Measurements from ENCODE around the gene CUL1.

Gene CUL1

DNA sequence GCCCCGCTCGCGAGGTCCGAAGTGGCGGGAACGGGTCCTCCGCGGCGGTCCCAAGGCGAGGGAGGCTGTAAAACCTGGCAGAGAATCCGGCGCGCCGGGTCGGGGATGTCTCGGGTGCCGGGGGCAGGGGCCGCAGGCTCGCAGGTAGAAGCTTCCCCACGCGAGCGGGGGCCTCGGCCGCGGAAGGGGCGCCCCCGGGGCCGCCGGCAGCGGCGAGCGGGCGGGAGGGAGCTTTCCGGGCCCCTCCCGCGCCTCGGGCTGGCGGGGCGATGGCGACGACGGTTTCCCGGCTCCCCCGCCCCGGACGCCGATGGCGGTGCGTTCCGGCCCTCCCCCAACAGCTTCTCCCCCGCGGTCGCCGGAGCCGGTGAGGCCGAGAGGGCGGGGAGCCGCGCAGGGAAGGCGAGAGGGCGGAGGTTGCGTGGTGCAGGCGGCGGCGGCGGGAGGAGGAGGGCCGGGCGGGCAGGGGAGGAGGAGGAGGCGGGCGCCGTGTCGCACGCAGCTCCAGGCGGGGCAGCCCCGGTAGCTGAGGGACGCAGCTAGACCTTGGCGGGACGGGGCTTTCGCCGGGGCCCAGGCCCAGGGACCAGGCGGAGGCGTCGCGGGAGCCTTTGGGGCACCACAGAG lies at the start of gene CUL1:
Gene CUL1, plus strand, starts transcription at position 507 of the 627 bp plus-strand sequence. CDS start 31,220 bp downstream, outside the sequence.
- peak; percentile 79 for DNase-seq

DNA sequence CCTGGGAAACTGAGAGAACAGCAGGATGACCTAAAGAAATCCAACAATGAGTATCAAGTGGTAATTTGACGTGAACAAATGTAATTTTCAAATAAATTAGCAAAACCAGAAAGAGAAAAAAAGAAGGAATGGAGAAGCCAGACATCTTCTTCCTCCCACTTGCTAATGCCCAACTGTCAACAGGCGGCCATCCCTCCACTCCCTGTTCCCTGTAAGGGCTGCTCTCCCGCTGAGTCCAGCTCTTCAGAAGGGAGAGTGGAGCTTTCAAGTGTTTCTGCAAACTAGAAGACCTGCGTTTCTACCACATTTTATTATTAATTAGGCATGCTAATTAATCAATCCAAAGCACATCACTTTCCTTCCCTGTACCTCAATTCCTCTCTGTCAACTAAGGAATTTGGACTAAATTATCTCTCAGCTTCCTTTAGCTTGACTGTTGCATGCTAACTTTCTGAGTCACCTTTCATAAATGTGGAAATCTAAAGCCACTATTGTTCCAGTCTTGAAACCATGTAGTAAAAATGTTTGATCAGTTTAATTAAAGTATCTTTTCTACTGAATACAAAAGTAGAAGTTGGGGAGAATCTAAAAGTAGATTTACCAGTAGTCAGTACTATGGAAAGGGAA lies 48.4 kb upstream of the CUL1 start:
- no peak for DNase-seq

DNA sequence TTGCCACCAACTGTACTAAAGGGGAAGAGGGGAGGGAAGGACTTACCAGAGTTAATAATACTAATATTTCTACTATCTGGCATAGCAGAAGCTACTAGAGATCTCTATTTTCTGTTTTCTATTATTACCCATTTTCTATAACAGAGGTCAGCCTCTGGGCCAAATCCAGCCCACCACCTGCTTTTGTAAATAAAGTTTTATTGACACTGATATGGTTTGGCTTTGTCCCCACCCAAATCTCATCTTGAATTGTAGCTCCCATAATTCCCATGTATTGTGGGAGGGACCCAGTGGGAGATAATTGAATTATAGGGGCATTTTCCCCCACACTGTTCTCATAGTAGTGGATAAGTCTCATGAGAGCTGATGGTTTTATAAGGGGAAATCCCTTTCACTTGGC lies 45.9 kb upstream of the CUL1 start:
- no peak for DNase-seq

DNA sequence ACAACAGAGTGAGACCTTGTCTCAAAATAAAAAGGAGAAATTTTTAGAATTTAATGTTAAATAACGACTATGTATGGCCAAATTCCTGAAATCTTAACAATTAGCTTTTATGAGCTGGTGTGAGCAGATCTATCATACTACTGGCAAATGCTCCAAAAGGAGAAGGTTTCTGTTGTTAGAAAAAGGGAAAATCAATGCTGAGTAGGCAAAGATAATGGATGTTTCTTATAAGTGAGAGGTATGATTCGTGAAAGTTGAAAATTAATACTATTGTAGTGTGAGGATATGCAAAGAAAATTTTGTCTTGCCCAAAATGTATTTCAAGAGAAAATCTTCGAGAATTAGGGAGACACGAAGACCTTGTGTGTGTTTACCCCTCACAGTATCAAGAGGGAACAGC lies 40.8 kb upstream of the CUL1 start:
- no peak for DNase-seq

DNA sequence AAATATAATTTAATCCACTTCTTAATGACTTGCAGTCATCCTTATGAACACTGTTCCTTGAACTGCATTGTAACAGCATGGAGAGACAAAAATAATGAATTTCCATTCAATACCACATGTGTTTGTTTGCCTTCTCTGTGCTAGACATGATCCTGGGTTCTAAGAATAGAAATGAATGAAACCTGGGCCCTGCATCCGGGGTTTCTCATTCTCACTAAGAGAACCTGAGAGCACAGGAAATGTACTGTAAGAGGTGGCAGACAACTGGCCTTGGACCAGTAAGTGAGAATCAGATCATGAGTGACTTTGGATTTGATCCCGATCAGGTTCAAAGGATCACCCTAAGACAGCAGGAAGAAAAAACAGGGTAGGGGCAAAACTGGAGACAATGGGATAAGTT lies 37.2 kb upstream of the CUL1 start:
- no peak for DNase-seq

DNA sequence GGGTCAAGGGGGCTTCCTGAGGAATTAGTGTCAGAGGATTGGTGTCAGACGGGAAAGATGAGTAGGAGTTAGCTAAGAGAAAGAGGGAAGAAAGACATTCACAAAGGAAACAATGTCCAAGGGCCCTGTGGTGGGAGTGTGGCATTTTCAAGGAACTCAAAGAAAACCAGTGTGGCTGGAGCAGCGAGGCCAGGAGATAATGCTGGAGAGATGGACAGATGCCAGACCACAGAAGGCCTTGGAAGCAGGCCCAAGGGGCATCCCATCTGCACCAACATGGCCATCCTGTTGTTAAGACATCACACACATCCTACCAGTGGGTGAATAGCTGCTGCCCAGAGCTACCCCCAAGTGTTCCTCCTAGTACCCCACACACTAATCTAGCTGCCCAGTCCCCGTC lies 36.1 kb upstream of the CUL1 start:
- DNase-seq: no peak

DNA sequence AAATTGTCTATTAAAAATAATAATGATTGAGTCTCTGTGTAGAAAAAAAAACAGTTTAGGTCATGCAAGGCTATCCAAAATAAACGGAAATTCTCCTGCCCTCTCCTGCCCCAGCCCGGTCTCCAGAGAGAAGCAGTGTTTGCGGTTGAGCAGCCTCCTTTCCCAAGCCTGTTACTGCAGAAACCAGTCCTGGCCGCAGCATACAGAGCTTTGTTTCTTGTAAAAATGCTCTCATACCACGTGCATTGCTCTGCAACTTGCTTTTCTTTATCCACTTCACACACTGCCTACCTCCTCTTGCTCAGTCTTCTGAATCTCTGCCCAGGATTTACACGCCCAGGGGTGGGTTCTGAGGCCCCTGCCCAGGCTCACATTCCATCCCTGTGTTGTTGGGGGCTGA lies 34.4 kb upstream of the CUL1 start:
- no peak for DNase-seq

DNA sequence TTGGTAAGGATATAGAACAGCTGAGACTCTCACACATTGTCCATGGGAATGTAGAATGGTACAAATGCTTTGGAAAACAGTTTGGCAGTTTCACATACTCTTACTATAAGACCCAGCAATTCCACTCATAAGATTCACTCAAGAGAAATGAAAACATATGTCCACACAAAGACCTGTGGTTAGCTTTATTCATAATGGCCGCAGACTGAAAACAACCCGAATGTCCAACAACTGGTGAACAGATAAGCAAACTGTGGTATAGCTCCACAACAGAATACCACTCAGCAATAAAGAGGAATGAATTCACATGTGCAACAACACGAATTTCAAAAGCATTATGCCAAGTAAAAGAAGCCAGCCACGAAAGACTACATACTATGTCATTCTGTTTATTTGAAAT lies 33.5 kb upstream of the CUL1 start:
- DNase-seq: no peak

DNA sequence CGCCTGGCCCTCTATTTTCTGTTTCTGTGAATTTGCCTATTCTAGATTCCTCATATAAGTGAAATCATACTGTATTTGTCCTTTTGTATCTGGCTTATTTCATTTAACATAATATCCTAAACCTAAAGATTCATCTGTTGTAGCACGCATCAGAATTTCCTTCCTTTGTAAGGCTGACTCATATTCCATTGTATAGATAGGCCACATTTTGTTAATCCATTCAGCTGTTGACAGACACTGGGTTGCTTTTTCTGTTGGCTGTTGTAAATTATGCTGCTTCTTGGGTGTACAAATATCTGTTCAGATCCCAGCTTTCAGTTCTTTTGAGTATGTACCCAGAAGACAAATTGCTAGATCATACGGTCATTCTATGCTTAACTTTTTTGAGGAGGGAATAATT lies 28.8 kb upstream of the CUL1 start:
- no peak for DNase-seq

DNA sequence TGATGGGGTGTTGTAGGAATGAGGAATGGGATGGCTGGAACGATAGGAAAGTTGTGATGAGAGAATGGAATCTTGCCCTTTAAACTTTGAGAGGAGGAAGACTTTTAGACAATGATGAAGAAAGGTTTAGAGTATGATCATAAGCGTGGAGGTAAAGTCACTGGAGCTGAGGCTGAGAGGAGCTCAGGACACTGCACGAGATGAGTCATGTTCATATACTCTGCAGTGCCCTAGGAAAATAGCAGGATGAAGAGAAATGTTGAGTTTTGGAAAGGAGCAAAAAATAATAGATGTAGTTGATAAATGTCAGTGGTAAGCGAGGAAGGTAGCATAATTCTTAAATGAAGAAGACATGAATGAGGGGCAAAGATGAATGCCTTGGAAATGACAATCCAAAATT lies 28.3 kb upstream of the CUL1 start:
- DNase-seq: no peak

DNA sequence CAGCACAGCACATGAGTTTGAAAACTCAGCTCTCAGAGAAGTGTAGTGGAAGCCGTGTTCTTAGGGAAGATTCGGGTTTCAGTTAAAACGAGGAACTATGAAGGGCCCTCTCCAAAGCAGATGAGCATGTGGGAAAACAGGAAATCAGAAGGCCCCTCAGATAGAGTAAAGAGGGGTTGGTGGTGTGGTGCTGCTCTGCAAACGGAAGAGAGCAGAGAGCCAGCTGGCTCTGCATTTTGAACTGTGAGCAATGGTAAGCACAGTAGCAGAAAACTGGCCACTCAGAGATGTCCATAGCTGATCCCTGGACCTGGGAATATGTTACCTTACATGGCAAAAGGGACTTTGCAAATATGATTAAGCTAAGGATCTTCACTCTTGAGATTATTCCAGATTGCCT lies 27.9 kb upstream of the CUL1 start:
- no peak for DNase-seq

DNA sequence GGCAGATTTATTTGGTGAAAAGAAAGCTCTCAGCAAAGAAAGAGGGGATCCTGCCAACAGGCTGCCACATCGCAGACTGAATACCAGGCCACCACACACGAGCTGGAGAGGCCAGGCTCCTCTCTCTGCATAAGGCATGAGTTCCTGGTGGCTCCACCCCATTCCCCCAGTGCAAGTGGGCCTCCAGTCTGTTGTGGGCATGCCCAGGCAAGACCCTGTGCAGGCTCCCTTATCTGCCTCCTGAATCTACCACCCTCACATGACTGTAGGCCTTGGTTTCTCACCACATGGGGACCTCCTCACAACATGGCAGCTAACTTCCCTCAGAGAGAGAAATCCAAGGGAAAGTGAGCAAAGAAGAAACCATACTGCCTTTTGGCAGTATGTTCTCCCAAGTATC lies 26.7 kb upstream of the CUL1 start:
- DNase-seq: no peak

DNA sequence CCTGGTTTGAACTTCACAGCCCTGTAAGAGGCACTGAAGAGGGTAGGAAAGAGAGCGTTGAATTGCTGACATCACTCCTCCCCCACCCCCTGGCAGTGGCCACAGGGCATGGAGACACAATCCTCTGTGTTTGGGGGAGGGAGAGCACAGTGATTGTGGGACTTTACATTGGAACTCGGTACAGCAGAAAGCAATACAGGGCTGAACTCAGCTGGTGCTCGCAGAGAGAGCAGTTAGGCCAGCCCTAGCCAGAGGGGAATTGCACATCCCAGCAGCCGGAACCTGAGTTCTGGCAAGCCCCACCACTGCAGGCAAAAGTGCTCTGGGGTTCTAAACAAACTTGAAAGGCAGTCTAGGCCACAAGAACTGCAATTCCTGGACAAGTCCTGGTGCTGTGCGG lies 24.0 kb upstream of the CUL1 start:
- no peak for DNase-seq

DNA sequence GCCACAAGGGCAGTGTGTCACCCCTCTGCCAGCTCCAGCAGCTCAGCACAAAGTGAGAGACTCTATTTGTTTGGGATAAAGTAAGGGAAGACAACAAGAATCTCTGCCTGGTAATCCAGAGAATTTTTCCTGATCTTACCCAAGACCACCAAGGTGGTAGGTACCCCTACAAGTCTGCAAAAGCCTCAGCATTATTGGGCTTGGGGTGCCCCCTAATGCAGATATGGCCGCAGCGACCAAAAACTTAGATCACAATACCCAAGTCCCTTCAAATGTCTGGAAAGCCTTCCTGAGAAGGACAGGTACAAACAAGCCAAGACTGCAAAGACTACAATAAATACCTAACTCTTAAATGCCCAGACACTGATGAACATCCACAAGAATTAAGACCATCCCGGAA lies 22.4 kb upstream of the CUL1 start:
- DNase-seq: no peak

DNA sequence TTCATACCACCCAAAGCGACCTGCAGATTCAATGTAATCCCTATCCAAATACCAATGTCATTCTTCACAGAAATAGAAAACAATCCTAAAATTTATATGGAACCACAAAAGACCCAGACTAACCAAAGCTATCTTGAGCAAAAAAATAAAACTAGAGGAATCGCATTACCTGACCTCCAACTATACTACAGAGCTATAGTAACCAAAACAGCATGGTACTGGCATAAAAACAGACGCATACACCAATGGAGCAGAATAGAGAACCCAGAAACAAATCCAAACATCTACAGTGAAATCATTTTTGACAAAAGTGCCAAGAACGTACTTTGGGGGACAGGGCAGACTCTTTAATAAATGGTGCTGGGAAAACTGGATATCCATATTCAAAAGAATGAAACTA lies 16.9 kb upstream of the CUL1 start:
- DNase-seq: no peak

DNA sequence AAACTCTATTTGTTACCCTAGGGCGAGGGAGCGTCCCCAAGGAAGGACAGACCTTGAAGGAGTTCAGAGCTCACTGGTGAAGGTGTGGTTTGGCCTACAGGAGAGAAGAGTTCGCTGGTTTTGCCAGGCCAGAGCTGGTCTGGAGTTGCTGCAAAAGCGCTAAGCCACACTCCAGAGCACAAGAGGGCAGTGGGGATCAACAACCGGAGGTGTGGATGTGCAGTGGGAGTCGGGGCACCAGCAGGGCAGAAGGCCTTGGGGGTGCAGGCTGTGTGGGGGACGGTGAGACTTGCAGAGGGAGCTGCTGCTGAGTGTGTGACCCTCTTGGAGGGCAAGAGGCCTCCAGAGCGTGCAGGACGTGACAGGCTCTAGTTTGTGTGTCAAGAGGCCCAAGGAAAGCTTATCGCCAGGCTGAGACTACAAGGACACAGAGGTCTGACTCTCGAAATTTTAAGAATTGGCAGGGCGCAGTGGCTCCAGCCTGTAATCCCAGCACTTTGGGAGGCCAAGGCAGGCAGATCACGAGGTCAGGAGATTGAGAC lies 14.3 kb upstream of the CUL1 start:
- DNase-seq: no peak

DNA sequence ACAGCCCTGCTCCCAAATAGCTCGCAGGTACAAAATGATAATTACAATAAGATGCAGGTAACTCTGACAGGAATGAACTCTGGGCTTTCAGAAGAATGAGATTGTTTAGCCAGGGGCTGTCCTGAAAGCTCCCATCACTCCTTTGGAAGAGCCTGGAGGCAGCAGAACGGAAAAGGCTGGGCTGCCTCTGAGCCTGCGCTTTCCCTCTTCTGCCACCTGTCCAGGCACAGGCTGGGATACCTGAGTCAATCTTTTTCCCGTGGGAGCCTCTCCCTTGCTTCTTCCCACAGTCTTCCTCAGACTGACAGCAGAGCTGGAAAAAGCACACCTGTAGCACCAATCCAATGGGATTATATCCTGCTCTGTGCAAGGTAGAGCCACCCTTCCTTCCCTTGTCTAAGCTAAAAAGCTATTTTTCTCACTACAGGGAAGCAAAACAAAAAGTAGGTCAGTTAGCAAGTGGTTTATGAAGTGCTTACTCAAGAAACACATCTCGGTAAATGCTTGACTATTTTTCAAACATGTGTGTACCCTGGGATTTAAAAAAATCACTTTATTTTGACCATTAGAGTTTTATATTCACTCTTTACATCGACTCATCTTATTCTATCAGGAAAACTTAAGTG lies 12.3 kb upstream of the CUL1 start:
- no peak for DNase-seq

DNA sequence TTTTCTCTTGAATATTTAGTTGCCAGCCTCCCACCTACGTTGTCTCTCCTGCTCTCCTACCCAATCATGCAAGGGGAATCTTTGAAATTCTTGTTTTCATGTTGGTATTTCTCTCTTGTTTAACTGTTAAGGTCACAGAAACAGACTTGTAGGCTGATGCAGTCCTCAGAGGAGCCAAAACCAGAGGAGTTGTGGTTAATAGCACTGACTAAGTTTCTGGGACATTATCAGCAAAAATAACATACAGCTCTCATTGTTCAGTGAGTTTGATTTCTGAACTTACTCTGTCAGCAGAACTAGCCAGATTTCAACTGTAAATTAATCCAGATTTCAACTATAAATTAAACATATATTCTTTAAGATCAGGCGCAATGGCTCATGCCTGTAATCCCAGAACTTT lies 11.1 kb upstream of the CUL1 start:
- DNase-seq: no peak

DNA sequence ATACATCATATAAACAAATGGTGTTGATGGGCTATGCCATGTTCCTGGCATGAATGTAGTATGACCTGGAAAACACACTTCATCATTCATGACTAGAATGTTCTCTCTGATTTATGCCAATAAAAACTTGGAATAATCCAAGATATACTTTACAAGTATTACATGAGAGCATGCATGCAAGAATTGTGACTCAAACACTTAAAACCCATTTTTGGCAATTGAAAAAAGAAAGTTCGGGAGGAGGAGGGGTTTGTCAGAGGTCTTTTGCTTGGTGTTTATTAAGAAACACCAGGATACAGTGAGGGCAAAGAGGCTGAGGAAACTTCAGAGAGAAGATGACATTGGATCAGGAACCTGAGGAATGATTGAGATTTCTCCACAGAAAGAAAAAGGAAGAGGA lies 10.2 kb upstream of the CUL1 start:
- no peak for DNase-seq

DNA sequence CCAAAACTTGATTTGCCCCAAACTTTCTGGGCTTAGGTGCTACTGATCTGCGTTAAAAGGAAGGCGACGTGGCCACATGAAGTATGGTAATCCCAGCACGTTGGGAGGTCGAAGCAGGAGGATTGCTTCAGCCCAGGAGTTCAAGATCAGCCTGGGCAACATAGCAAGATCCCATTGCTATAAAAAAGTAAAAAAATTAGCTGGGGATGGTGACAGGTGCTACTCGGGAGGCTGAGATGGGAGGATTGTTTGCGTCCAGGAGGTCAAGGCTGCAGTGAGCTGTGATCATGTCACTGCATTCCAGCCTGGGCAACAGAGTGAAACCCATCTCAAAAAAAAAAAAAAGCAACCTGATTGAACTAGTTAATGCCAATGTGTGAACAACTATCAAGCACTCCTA lies 5.1 kb upstream of the CUL1 start:
- DNase-seq: no peak

DNA sequence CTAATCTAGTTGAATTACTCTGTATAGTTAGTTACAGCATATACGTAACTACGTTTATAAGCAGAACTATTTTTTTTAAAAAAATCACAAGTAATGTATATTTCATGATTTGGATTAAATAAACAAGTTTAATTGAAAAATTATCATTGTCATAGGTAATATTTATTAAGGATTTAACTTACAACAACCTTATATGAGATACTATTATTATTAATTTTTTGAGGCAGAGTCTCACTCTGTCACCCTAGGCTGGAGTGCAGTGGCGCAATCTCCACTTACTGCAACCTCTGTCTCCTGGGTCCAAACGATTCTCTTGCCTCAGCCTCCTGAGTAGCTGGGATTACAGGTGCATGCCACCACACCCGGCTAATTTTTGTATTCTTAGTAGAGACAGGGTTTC lies 4.1 kb upstream of the CUL1 start:
- DNase-seq: no peak

DNA sequence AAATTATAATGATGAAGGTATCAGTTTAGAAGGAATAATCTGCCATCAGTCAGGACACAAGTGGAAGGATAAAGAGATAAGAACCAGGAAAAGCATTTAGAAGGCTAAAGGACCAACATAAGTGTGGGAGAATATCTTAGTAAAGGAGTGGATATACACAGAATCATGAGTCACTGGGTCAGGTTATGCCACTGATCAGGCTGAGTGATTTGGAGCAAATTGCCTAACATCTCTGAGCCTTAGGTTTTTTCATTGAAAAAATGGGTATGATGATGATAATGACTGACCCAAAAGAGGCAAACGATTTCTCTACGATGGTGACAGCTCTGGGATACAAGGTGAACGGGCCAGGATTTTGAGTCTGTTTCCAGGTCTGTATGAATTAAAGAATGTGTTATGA lies 2.8 kb upstream of the CUL1 start:
- no peak for DNase-seq

DNA sequence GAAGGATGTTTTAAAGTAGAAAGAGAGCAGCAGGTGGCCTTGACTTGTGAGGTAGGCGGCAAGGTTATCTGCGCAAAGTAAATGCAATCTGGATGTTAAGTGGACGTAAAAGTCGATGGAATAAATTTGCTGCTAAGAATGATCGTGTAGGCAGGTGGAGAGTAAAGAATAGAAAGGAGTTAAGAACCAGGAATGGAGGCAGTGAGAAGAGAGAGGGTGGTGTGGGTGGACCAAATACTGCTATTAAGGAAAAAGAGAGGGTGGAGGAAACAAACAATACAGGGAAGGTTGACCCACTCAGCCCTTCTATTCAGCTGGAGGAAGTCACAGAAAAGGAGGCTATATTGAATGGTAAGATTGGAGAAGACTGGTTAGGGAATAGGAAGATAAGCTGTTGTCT lies 1.9 kb upstream of the CUL1 start:
- DNase-seq: no peak

DNA sequence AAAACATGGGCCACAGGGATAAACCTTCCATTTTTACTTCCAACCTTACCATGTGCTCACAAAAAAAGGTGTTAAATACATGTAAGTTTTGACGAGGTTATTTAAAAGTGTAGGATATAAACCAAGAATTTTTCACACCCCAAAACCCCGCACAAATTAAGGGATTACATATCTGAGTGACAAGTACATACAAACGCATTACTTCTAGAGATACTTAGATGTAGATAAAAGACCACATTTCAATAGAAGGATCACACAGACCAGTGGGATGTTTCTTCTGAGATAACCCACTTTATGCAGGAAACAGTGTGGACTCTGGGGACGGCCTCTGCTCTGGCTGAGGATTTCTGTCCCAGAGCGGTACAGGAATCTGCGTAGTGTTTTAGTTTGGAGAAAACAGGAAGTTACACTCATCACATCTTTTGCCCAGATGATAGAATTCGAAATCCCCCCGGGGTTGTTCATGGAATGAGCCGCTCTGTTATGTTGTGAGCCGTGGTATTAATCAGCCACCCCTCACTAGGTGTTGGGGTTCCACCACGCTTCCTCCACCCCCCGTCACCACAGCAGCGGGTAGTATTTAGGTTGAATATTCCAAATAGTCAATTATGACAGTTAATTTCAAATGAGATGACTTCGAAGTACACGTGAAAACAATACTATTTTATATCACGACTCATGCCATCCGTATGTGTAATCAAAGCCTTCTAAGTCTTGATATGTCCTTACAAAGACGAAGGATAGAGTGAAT lies 1.3 kb upstream of the CUL1 start:
- no peak for DNase-seq

Data from NCI-H1092 treated with DMSO at 0.1 percent for 48 hours (cell line).